ENCODE data around the gene OTUB2.

DNA sequence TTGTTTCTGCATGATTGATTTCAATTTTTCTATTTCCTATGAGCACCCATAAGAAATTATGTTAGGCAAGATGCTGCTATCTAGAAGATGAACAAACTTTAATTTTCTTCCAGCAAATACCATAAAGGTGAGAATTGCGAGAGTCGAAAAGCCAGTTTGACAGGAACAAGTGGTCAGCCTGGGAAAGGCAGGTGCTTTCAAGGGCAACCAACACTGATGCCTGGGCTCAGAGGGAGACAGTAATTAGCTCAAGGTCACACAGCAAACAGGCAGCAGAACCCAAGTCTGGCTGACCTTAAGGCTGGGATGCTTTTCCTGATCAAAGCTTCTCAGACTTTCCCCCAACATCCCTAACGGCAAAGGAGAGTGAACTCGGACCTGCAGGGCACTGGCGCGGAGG lies 6.8 kb upstream of the OTUB2 start:
- TF ChIP-seq, protein P1, sequence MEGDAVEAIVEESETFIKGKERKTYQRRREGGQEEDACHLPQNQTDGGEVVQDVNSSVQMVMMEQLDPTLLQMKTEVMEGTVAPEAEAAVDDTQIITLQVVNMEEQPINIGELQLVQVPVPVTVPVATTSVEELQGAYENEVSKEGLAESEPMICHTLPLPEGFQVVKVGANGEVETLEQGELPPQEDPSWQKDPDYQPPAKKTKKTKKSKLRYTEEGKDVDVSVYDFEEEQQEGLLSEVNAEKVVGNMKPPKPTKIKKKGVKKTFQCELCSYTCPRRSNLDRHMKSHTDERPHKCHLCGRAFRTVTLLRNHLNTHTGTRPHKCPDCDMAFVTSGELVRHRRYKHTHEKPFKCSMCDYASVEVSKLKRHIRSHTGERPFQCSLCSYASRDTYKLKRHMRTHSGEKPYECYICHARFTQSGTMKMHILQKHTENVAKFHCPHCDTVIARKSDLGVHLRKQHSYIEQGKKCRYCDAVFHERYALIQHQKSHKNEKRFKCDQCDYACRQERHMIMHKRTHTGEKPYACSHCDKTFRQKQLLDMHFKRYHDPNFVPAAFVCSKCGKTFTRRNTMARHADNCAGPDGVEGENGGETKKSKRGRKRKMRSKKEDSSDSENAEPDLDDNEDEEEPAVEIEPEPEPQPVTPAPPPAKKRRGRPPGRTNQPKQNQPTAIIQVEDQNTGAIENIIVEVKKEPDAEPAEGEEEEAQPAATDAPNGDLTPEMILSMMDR (IDR thresholded peaks at IDR 0.05; ENCODE audit: low read depth, low read length, poor library complexity, severe bottlenecking), result no peak
- TF ChIP-seq EZH2phosphoT487 (IDR thresholded peaks at IDR 0.05; ENCODE audit: borderline replicate concordance, low read length), result no peak
